GM12878 (cell line): ENCODE measurements around the gene MRTFA.

ENCODE experiments used
- CTCF ChIP-seq, 3 experiments: IDR thresholded peaks in 2 of 3; conservative IDR thresholded peaks in 1 of 3; 2 replicates each; pipeline ENCODE4 v1.5.1; 2011; ENCODE audit warnings: low read depth in 3 of 3, low read length in 3 of 3, mild to moderate bottlenecking in 3 of 3, control low read depth in 2 of 3, moderate library complexity in 2 of 3, inconsistent platforms in 1 of 3, mixed read lengths in 1 of 3; ENCODE audit not compliant: control insufficient read depth in 2 of 3, insufficient read depth in 1 of 3; ENCODE audit errors: extremely low read depth in 1 of 3
- FOS ChIP-seq: IDR thresholded peaks from 3 replicates; pipeline ENCODE4 v1.6.1; 2011; ENCODE audit warnings: borderline replicate concordance; ENCODE audit not compliant: insufficient read length; ENCODE audit errors: extremely low read depth
- FOXM1 ChIP-seq: IDR thresholded peaks from 2 replicates; pipeline ENCODE4 v1.6.1; 2012; ENCODE audit warnings: low read depth, mild to moderate bottlenecking, inconsistent platforms, low read length, moderate library complexity
- NBN ChIP-seq: fragments of 450-650 bp; IDR thresholded peaks from 2 replicates; pipeline ENCODE4 v1.6.1; 2016
- NFIC ChIP-seq: IDR thresholded peaks from 2 replicates; pipeline ENCODE4 v1.6.1; 2012; ENCODE audit warnings: low read depth, mild to moderate bottlenecking, inconsistent platforms, low read length, moderate library complexity
- POLR2A ChIP-seq: IDR thresholded peaks from 2 replicates; pipeline ENCODE4 v1.6.1; 2011; ENCODE audit warnings: low read depth, mild to moderate bottlenecking, low read length

- TF ChIP-seq NFIC (no peak), POLR2A (no peak), FOXM1 (no peak), CTCF (IDR thresholded peaks at IDR 0.05 in 2 of 3, conservative IDR thresholded peaks at IDR 0.05 in 1 of 3; ENCODE audit: control insufficient read depth in 2 of 3, extremely low read depth in 1 of 3, insufficient read depth in 1 of 3, low read depth in 3 of 3, low read length in 3 of 3) (no peak), FOS (no peak), NBN (no peak)
Measured at GRCh38 chr22:40580631-40581030, 55.9 kb downstream of the MRTFA start.
